OCI-LY7 (cell line): ENCODE results near the gene CCT5. TPM values are rescaled to one million over a fixed set of nuclear protein-coding genes. Genes with fewer than 3 reads are reported as not detected.

ENCODE experiments used
- BruUV-seq: library from RNA; stranded (reverse); fragments of 400-500 nt; replicated peaks from 2 replicates; lab custom pipeline; 2021; lab: Mats Ljungman, UMichigan
- CTCF ChIA-PET: fragments of 300-600 bp; sonication (Branson Sonifier 250); formaldehyde crosslinking; loops from one replicate; lab custom pipeline; 2022; ENCODE audit warnings: antibody characterized with exemption; ENCODE audit not compliant: unreplicated experiment; lab: Charles Lee
- POLR2A ChIA-PET: fragments of 300-600 bp; sonication (Branson Sonifier 250); formaldehyde crosslinking; loops from one replicate; lab custom pipeline; 2022; ENCODE audit warnings: antibody characterized with exemption; lab: Charles Lee
- DNase-seq: peaks from one replicate; pipeline ENCODE4 v3.0.0-alpha.2; 2015; ENCODE audit warnings: low spot score
- H2AFZ ChIP-seq: fragments of 200-600 bp; sonication (generic), shearing (Covaris generic); 2 replicates; pipeline ENCODE4 v1.6.1; 2014; ENCODE audit warnings: mild to moderate bottlenecking, antibody characterized with exemption, low read length, moderate library complexity
- H3K27ac ChIP-seq: fragments of 200-600 bp; sonication (generic); 2 replicates; pipeline ENCODE4 v1.5.1; 2014; ENCODE audit warnings: mixed run types, low read depth, mild to moderate bottlenecking, moderate library complexity, low read length, inconsistent platforms; ENCODE audit not compliant: poor library complexity, severe bottlenecking
- H3K36me3 ChIP-seq: fragments of 200-600 bp; sonication (generic); 2 replicates; pipeline ENCODE4 v1.6.1; 2014; ENCODE audit warnings: mild to moderate bottlenecking, antibody characterized with exemption, low read length, moderate library complexity, mixed read lengths; ENCODE audit not compliant: insufficient read depth
- H3K4me1 ChIP-seq: fragments of 200-600 bp; sonication (generic); 2 replicates; pipeline ENCODE4 v1.5.1; 2014; ENCODE audit warnings: mild to moderate bottlenecking, low read length; ENCODE audit not compliant: insufficient read depth, poor library complexity, severe bottlenecking
- H3K4me2 ChIP-seq: fragments of 200-600 bp; sonication (generic); 2 replicates; pipeline ENCODE4 v1.6.1; 2014; ENCODE audit warnings: mild to moderate bottlenecking, low read length
- H3K4me3 ChIP-seq: fragments of 200-600 bp; sonication (generic); 2 replicates; pipeline ENCODE4 v1.5.1; 2014; ENCODE audit warnings: mild to moderate bottlenecking, low read depth, low read length; ENCODE audit not compliant: poor library complexity, severe bottlenecking
- H3K79me2 ChIP-seq: fragments of 200-600 bp; sonication (generic); 2 replicates; pipeline ENCODE4 v1.6.1; 2016; ENCODE audit warnings: low read depth, mild to moderate bottlenecking, low read length, moderate library complexity, mixed read lengths; ENCODE audit not compliant: insufficient read depth
- H3K9me2 ChIP-seq: fragments of 200-600 bp; sonication (generic); 2 replicates; pipeline ENCODE4 v1.6.1; 2016; ENCODE audit warnings: mild to moderate bottlenecking, low read length, mixed read lengths; ENCODE audit not compliant: insufficient read depth
- H3K9me3 ChIP-seq: fragments of 200-600 bp; sonication (generic); 2 replicates; pipeline ENCODE4 v1.6.1; 2014; ENCODE audit warnings: mild to moderate bottlenecking, mixed run types, low read length, mixed read lengths
- H4K20me1 ChIP-seq: fragments of 200-600 bp; sonication (generic); 2 replicates; pipeline ENCODE4 v1.6.1; 2014; ENCODE audit warnings: mild to moderate bottlenecking, antibody characterized with exemption, low read length, moderate library complexity, mixed read lengths; ENCODE audit not compliant: insufficient read depth
- CTCF ChIP-seq: fragments of 200-600 bp; sonication (generic); conservative IDR thresholded peaks from 2 replicates; pipeline ENCODE4 v1.5.1; 2014; ENCODE audit warnings: mild to moderate bottlenecking, antibody characterized with exemption, low read length, moderate library complexity, mixed read lengths
- EZH2phosphoT487 ChIP-seq: fragments of 200-600 bp; sonication (generic); IDR thresholded peaks from 2 replicates; pipeline ENCODE4 v1.6.1; 2018; ENCODE audit warnings: low read depth, borderline replicate concordance, mild to moderate bottlenecking, mixed run types, antibody characterized with exemption, low read length, moderate library complexity, mixed read lengths
- intact Hi-C: fragments of 100-400 bp; cut with micrococcal nuclease; formaldehyde crosslinking; loops from one replicate; pipeline ENCODE4 v1.10.0; 2022; ENCODE audit not compliant: unreplicated experiment
- total RNA-seq, 2 experiments: library from RNA; depleted of rRNA in 1 of 2; stranded (reverse); fragments of >200 nt in 1 of 2; shearing (Covaris generic) in 1 of 2; gene quantifications; 2 replicates each; pipeline ENCODE4 v1.2.3, GENCODE V29; 2014 to 2022

CCT5 gene
- total RNA-seq, 2 experiments from 2014 or later = 389 to 498 TPM

- no peak overlapping the region for H2AFZ ChIP-seq
- ChIA-PET CTCF (no interaction called here), POLR2A (interaction anchor here (1.2 kb wide), 1 partner anchor 13 kb away, joined by 3 read pairs; no protein-coding TSS in a partner anchor)
- TF ChIP-seq CTCF (no peak), EZH2phosphoT487 (no peak)
- H3K4me1 ChIP-seq = no peaks in the 10 kb centered on the region
- H3K36me3 ChIP-seq = no peaks in the 10 kb centered on the region
- no peak overlapping the region for H3K4me3 ChIP-seq
- no peaks in the 10 kb centered on the region for H4K20me1 ChIP-seq
- H3K4me2 ChIP-seq = no peak overlapping the region
- no peaks in the 10 kb centered on the region for H3K79me2 ChIP-seq
- intact Hi-C loops = no loop called here
- no peaks in the 10 kb centered on the region for H3K9me2 ChIP-seq
- BruUV-seq = no TSS peak
- no peak overlapping the region for H3K27ac ChIP-seq
- H3K9me3 ChIP-seq = no peaks in the 10 kb centered on the region
- DNase-seq = no peak
Measured at GRCh38 chr5:10222326-10222725, 27.8 kb upstream of the CCT5 start.

GRCh38 chr5:10227379-10227778, 22.7 kb upstream of the CCT5 start:
- Histone ChIP-seq H2AFZ (no peak overlapping the region), H3K79me2 (no peaks in the 10 kb centered on the region), H3K4me3 (no peak overlapping the region), H3K9me3 (no peaks in the 10 kb centered on the region), H3K36me3 (no peaks in the 10 kb centered on the region), H4K20me1 (no peaks in the 10 kb centered on the region), H3K4me2 (no peak overlapping the region), H3K4me1 (no peaks in the 10 kb centered on the region), H3K9me2 (no peaks in the 10 kb centered on the region), H3K27ac (no peak overlapping the region)
- BruUV-seq = no TSS peak
- ChIA-PET CTCF (no interaction called here), POLR2A (interaction anchor here (0.6 to 1.2 kb wide), 2 partner anchors 73 to 202 kb away, joined by 3 read pairs; no protein-coding TSS in a partner anchor)
- intact Hi-C loops = no loop called here
- no peak for TF ChIP-seq EZH2phosphoT487
- TF ChIP-seq CTCF = no peak
- DNase-seq = no peak

- ChIA-PET CTCF (no interaction called here), POLR2A (no interaction called here)
- Histone ChIP-seq H3K4me1 (no peaks in the 10 kb centered on the region), H3K4me2 (no peak overlapping the region), H2AFZ (no peak overlapping the region), H3K4me3 (no peak overlapping the region), H3K9me2 (no peaks in the 10 kb centered on the region), H3K79me2 (no peaks in the 10 kb centered on the region), H3K9me3 (no peaks in the 10 kb centered on the region), H4K20me1 (no peaks in the 10 kb centered on the region), H3K36me3 (no peaks in the 10 kb centered on the region), H3K27ac (no peak overlapping the region)
- DNase-seq = no peak
- BruUV-seq = TSS peak; percentile 6
- intact Hi-C loops = no loop called here
- TF ChIP-seq EZH2phosphoT487 = no peak
- no peak for TF ChIP-seq CTCF
Measured at GRCh38 chr5:10228288-10228687, 21.8 kb upstream of the CCT5 start.
